Progenitor cell of endocrine pancreas (in vitro differentiated cells): Measurements from ENCODE around the gene WASF2. TPM values are rescaled to one million over a fixed set of nuclear protein-coding genes. Genes with fewer than 3 reads are reported as not detected.
A peak's percentile ranks its signal among the peaks of the same experiment; 100 is the strongest.

ENCODE experiments used
- DNase-seq: peaks from one replicate; pipeline ENCODE4 v3.0.0; 2021; ENCODE audit warnings: low spot score; ENCODE audit not compliant: unreplicated experiment
- H3K27ac Mint-ChIP-seq: 2 replicates; pipeline ENCODE4 v1.8.0; 2021; ENCODE audit warnings: mild to moderate bottlenecking, moderate library complexity, mixed read lengths
- H3K27me3 Mint-ChIP-seq: 2 replicates; pipeline ENCODE4 v1.8.0; 2021; ENCODE audit warnings: mixed read lengths
- H3K36me3 Mint-ChIP-seq: 2 replicates; pipeline ENCODE4 v1.8.0; 2022; ENCODE audit warnings: mixed read lengths; ENCODE audit not compliant: insufficient read depth
- H3K4me1 Mint-ChIP-seq: 2 replicates; pipeline ENCODE4 v1.8.0; 2021; ENCODE audit warnings: low read depth, mixed read lengths
- H3K4me3 Mint-ChIP-seq: 2 replicates; pipeline ENCODE4 v1.8.0; 2021; ENCODE audit warnings: low read depth, mild to moderate bottlenecking, moderate library complexity, mixed read lengths
- H3K9me3 Mint-ChIP-seq: 2 replicates; pipeline ENCODE4 v1.8.0; 2021; ENCODE audit warnings: low read depth, mixed read lengths
- total RNA-seq: library from RNA; stranded (reverse); gene quantifications from 2 replicates; pipeline ENCODE4 v1.2.1, GENCODE V29; 2021
- TF ChIP-seq, protein P1 (sequence below): fragments of 200-600 bp; sonication (generic); IDR thresholded peaks from one replicate; pipeline ENCODE4 v1.5.0; 2021; ENCODE audit warnings: antibody characterized with exemption, mild to moderate bottlenecking; ENCODE audit not compliant: unreplicated experiment

The WASF2 gene
- total RNA-seq, 1 donor from 2014 or later = 76.9 TPM

DNA sequence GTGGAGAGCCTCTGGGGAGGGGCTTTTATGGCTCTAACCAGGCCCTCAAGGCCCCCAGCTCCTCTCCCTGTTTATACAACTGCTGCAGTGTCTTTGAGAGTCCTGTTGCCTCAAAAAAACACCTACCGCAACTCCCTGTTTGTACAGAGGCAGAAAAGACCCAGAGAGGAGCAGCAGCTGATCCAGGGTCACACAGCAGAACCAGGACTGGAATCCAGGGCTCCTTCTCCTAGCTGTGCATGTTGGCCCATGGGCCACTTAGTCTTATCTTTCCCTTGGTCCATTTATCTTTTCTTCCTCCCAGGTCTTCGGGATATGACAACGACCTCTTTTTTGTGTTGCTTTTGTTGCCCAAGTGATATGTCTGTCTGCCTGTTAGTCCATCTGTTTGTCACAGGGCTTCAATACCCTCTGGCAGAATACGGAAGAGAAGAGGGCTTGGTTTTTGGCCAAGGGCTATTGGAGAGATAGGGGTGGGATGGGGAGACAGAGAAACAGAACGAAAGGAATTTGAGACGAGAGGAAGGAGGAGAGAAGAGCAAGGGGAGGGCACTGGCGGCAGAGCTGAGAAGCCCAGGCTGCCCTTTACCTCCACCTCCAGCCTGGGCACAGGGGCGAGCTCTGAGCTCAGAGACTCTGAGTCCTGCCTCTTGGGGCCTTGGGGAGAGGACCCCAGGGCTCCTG is 33.5 kb upstream of the WASF2 start:
- Mint-ChIP-seq H3K27ac (no peak overlapping the region), H3K4me3 (no peak overlapping the region), H3K36me3 (no peaks in the 10 kb centered on the region), H3K27me3 (no peaks in the 10 kb centered on the region), H3K9me3 (no peaks in the 10 kb centered on the region), H3K4me1 (peaks cover 56% of the 10 kb centered on the region)
- TF ChIP-seq, protein P1, sequence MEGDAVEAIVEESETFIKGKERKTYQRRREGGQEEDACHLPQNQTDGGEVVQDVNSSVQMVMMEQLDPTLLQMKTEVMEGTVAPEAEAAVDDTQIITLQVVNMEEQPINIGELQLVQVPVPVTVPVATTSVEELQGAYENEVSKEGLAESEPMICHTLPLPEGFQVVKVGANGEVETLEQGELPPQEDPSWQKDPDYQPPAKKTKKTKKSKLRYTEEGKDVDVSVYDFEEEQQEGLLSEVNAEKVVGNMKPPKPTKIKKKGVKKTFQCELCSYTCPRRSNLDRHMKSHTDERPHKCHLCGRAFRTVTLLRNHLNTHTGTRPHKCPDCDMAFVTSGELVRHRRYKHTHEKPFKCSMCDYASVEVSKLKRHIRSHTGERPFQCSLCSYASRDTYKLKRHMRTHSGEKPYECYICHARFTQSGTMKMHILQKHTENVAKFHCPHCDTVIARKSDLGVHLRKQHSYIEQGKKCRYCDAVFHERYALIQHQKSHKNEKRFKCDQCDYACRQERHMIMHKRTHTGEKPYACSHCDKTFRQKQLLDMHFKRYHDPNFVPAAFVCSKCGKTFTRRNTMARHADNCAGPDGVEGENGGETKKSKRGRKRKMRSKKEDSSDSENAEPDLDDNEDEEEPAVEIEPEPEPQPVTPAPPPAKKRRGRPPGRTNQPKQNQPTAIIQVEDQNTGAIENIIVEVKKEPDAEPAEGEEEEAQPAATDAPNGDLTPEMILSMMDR = no peak
- no peak for DNase-seq

DNA sequence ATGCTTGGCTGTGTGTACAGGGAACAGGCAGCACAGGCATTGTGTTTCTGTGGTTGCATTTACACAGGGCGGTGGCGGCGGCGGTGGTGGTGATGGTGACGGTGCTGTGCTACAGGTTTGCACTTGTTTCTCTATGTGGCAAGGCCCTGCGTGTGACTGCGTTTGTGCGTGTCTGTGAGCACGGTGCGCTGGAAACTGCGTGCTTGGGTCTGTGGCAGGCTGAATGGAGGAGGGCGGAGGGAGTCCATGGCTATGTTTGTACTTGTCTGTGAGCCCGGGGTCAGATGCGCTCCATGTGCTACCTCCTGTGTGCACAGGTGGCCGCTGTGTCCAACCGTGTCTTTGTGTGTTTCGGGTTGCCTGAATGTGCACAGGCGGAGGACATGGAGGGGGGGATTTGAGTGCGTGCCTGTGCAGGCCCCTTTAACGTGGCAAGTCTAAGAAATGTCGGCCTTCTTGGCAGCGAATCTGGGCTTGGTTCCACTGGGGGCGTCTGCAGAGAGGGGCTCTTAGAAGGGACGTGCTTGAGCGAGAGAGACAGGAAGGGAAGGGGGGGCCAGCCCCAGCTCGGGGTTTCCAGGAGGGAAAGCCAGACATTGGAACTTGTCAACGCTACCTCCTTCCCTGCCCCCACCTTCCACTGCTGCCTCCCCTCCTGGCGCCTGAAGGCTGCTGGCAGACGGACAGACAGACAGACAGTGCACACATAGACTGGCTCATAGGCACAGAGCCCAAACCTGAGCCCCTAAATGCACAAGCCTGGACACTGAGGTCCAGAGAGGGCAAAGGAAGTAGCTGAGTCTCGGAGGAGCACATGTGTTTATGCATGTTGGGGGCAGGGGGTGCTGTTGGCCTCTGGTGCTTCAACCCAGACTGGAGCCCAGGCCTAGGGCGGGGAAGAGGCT is 32.7 kb upstream of the WASF2 start:
- no peaks in the 10 kb centered on the region for H3K9me3 Mint-ChIP-seq
- DNase-seq = no peak
- TF ChIP-seq, protein P1 = peak; percentile 39
- no peaks in the 10 kb centered on the region for H3K27me3 Mint-ChIP-seq
- no peaks in the 10 kb centered on the region for H3K36me3 Mint-ChIP-seq
- peak overlapping the region; percentile 2 for H3K4me3 Mint-ChIP-seq
- peak overlapping the region; percentile 76 for H3K27ac Mint-ChIP-seq
- H3K4me1 Mint-ChIP-seq = peaks cover 58% of the 10 kb centered on the region

DNA sequence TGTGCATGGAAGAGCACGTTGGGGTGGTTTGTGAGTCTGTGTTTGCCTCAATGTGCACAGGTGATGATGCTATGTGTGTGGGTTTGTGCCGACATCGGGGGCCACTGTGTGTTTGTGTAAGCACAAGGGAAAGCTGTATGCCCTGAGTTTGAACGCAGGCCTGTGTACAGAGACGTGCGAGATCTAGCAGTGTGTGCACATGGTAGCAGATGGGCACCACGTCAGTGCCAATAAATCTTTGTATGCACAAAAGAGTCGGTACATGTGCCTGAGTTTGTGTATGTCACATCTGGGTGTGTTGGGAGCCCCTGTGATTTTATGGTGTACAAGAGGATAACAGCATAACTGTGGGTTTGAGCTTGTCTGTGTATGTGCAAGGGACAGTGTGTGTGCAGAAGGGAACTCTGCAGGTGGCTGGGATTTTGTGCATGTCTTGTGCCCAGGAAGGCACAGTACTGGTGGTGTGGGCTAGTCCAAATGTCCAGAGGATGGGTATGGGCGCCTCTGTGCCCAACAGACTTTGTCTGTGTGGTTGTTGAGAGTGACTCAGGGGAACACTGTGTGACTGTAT is 32.0 kb upstream of the WASF2 start:
- Mint-ChIP-seq H3K4me1 (peaks cover 56% of the 10 kb centered on the region), H3K27ac (peak overlapping the region; percentile 76), H3K36me3 (no peaks in the 10 kb centered on the region), H3K9me3 (no peaks in the 10 kb centered on the region), H3K4me3 (no peak overlapping the region), H3K27me3 (no peaks in the 10 kb centered on the region)
- no peak for DNase-seq
- TF ChIP-seq, protein P1 = no peak

DNA sequence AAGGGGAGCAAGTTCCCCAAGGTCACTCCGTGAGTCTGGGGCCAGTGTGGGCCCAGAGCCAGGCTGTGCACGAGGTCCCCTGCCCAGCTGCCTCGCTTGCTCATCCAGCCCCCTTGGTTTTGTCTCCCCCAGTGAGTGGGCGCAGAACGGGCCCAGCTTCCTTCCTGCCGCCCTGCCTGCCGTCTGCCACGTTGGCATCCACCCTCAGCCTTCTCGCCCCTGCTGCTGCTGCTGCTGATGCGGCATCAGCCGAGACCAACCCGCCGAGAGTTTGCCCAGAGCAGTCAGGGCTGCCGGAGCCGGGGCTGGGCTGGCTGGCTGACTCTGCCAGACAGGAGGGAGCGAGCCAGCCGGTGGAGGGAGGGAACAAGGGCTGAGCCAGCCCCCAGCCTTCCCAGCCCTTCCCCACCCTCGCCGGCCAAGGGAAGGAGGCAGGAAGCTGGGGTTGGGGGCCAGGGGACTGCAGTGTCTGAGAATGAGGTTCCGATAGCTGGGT is 31.4 kb upstream of the WASF2 start:
- H3K27me3 Mint-ChIP-seq = no peaks in the 10 kb centered on the region
- H3K36me3 Mint-ChIP-seq = no peaks in the 10 kb centered on the region
- H3K4me3 Mint-ChIP-seq = no peak overlapping the region
- DNase-seq = no peak
- no peaks in the 10 kb centered on the region for H3K9me3 Mint-ChIP-seq
- H3K4me1 Mint-ChIP-seq = peaks cover 51% of the 10 kb centered on the region
- TF ChIP-seq, protein P1 = no peak
- H3K27ac Mint-ChIP-seq = peak overlapping the region; percentile 68

DNA sequence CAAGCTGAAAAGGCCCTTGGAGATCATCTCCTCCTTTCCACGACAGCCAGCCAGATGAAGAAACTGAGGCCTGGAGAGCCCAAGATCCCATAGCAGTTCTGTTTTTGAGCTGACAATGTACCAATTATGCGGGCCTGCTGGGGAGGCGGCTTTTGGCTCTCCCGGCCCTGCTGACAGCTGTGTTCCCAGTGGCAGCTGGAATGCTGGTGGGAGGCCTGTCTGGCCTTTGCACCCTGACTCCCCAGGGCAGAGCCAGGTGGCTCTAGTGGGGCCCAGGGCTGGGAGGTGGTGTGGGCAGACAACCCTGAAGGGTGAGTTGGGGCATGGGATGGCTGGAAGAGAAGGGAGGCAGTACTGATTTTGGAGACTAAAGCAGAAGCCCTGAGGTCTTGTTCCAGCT is 30.7 kb upstream of the WASF2 start:
- Mint-ChIP-seq H3K4me1 (peaks cover 43% of the 10 kb centered on the region), H3K4me3 (no peak overlapping the region), H3K9me3 (no peaks in the 10 kb centered on the region), H3K36me3 (no peaks in the 10 kb centered on the region), H3K27ac (no peak overlapping the region), H3K27me3 (no peaks in the 10 kb centered on the region)
- DNase-seq = no peak
- TF ChIP-seq, protein P1 = no peak
